Gastroesophageal sphincter (tissue), 4 donors: ENCODE measurements around the gene CST7. TPM values are rescaled to one million over a fixed set of nuclear protein-coding genes. Genes with fewer than 3 reads are reported as not detected.

Experiments used
- ATAC-seq: fragments of 150-250 bp; one replicate; pipeline ENCODE4 v1.9.1; 2016; ENCODE audit warnings: mild to moderate bottlenecking, moderate library complexity
- H3K27ac ChIP-seq, 4 donors: fragments of 200-600 bp; sonication (generic) in 3 of 4; 1 replicate in 3 of 4; 2 replicates in 1 of 4; pipeline ENCODE4 v1.5.1; 2016 to 2019
- H3K27me3 ChIP-seq: fragments of 200-600 bp; sonication (generic); one replicate; pipeline ENCODE4 v1.5.1; 2019
- H3K36me3 ChIP-seq, 2 donors: fragments of 200-600 bp; sonication (generic); one replicate each; pipeline ENCODE4 v1.5.1; 2019; ENCODE audit warnings: control low read depth in 1 of 2
- H3K4me1 ChIP-seq, 3 donors: fragments of 200-600 bp; sonication (generic); 1 replicate in 2 of 3; 2 replicates in 1 of 3; pipeline ENCODE4 v1.5.1; 2016 to 2019; ENCODE audit warnings: control low read depth in 2 of 3
- H3K4me3 ChIP-seq, 2 donors: fragments of 200-600 bp; sonication (generic); one replicate each; pipeline ENCODE4 v1.5.1; 2019; ENCODE audit warnings: mild to moderate bottlenecking in 1 of 2, moderate library complexity in 1 of 2
- H3K9me3 ChIP-seq, 3 donors: fragments of 200-600 bp; sonication (generic); one replicate each; pipeline ENCODE4 v1.5.1; 2017 to 2019; ENCODE audit warnings: control low read depth in 2 of 3
- EP300 ChIP-seq: sonication (generic); formaldehyde crosslinking; IDR thresholded peaks from one replicate; pipeline ENCODE4 v1.6.1; 2017; ENCODE audit warnings: antibody characterized with exemption, mild to moderate bottlenecking
- POLR2A ChIP-seq, 2 donors: fragments of 450-650 bp; IDR thresholded peaks; one replicate each; pipeline ENCODE4 v1.6.1; 2017; ENCODE audit warnings: antibody characterized with exemption in 2 of 2, mild to moderate bottlenecking in 2 of 2, moderate library complexity in 1 of 2
- POLR2AphosphoS5 ChIP-seq: sonication (generic); formaldehyde crosslinking; IDR thresholded peaks from one replicate; pipeline ENCODE4 v1.6.1; 2017; ENCODE audit warnings: antibody characterized with exemption
- WGBS, 2 donors: methylation state at CpG; one replicate each; pipeline ENCODE4 v1.1.5; 2018; ENCODE audit warnings: low coverage in 1 of 2; 5-methylcytosine and 5-hydroxymethylcytosine counted together
- total RNA-seq, 4 donors: library from RNA; depleted of rRNA; stranded (reverse); fragments of >200 nt; gene quantifications; one replicate each; pipeline ENCODE4 v1.1.0, GENCODE V29; 2016
- TF ChIP-seq, protein P1 (sequence below), 4 experiments: fragments of 200-600 bp in 2 of 4; fragments of 450-650 bp in 2 of 4; sonication (generic) in 1 of 4; IDR thresholded peaks; one replicate each; pipeline ENCODE4 v1.5.1; 2017 to 2019; ENCODE audit warnings: antibody characterized with exemption in 4 of 4, mild to moderate bottlenecking in 2 of 4, moderate library complexity in 2 of 4

The CST7 gene
- total RNA-seq, 4 donors from 2014 or later: 0.37 to 4.0 TPM; not detected in 2

DNA sequence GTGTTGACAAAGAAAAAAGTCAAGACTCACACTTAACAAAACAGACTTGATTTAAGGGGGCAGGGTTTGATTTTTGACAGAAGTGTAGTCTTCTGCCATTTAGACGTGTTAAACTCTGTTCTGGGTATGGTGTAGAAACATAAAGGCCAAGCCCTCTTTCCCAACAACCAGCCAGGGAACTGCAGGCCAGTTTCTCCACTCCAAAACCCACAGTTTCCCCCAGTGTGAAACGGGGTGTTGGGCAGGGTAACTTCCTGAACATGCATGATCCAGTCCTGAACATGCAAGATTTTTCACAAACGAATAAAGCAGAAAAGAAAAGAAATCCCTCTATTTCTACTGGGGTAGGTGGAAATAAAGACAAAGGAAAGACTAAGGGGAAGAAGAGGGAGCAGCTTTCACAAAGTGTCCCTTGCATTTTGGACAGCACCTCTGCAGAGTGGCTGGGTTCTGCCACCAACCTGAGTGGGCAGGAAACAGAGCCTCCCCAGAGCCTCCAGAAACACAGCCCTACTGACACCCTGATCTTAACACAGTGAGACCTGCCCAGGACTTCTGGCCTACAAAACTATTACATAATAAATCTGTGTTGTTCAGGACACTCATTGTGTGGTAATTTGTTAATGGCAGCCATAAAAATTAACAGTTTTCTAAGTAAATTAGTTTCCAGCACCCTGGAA is 36.0 kb downstream of the CST7 start:
- H3K27me3 ChIP-seq: no peaks in the 10 kb centered on the region
- peaks cover 0 to 30% (median 0%) of the 10 kb centered on the region in 3 donors for H3K4me1 ChIP-seq
- no peak overlapping the region for H3K4me3 ChIP-seq
- H3K9me3 ChIP-seq: no peaks in the 10 kb centered on the region
- peaks cover 0 to 37% of the 10 kb centered on the region in 2 donors for H3K36me3 ChIP-seq
- no peak overlapping the region for H3K27ac ChIP-seq
- ATAC-seq: no peak
- TF ChIP-seq POLR2AphosphoS5: no peak
- TF ChIP-seq, protein P1, sequence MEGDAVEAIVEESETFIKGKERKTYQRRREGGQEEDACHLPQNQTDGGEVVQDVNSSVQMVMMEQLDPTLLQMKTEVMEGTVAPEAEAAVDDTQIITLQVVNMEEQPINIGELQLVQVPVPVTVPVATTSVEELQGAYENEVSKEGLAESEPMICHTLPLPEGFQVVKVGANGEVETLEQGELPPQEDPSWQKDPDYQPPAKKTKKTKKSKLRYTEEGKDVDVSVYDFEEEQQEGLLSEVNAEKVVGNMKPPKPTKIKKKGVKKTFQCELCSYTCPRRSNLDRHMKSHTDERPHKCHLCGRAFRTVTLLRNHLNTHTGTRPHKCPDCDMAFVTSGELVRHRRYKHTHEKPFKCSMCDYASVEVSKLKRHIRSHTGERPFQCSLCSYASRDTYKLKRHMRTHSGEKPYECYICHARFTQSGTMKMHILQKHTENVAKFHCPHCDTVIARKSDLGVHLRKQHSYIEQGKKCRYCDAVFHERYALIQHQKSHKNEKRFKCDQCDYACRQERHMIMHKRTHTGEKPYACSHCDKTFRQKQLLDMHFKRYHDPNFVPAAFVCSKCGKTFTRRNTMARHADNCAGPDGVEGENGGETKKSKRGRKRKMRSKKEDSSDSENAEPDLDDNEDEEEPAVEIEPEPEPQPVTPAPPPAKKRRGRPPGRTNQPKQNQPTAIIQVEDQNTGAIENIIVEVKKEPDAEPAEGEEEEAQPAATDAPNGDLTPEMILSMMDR (IDR thresholded peaks at IDR 0.05): no peak
- no peak for TF ChIP-seq EP300
- no peak for TF ChIP-seq POLR2A (IDR thresholded peaks at IDR 0.05)
- 68 to 100% methylated on average over 1 to 3 of the region's 3 CpGs for WGBS, 2 donors

DNA sequence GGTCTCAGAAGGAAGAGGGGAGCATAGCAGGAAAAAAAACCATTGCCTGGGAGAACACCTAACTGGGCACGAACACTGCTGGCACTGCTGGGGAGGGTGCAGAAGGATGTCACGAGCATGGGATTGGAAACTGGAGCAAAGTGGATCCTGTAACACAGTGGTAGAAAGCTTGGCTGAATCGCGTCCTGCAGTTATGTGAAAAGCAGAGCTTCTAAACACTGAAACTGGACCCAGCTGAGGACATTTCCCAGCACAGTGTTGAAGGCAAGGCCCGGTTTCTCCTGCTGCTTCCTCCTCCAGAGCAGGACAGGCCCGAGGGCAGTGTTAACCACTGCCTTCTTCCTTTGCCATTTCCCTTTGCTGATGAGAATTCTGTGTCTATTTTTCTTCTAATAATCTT is 36.7 kb downstream of the CST7 start:
- Histone ChIP-seq H3K27ac (no peak overlapping the region), H3K9me3 (no peaks in the 10 kb centered on the region)

DNA sequence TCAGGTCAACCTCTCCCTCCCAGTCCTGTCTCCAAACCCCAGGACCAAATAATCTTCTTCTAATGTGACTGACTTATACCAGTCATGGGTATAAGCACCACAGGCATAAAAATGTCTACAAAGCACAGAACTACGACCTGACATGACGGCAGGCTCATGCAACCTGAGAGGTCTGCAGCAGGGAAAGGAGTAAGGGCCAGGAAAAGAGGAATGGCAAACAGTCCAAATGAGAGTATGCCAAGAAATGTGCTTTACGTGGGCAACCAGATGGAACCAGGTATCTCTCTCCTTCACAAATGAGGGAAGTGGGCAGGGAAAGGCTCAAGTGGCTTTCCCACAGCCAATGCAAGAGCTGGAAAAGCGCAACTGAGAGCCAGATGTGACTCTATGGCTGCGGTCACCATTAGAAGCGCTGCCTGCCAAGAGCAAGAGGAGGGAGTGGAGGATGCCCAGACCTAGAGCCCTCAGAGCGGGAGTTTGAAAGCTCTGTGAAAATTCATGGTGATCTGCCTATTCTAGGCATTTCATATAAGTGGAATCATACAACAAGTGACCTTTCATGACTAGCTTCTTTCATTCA is 37.5 kb downstream of the CST7 start:
- peaks cover 0 to 45% (median 4%) of the 10 kb centered on the region in 3 donors for H3K4me1 ChIP-seq

More for the DNA sequence above, 36.7 kb downstream of the CST7 start:
- Histone ChIP-seq H3K36me3 (peaks cover 0 to 30% of the 10 kb centered on the region in 2 donors), H3K4me3 (no peak overlapping the region), H3K4me1 (peaks cover 0 to 37% (median 0%) of the 10 kb centered on the region in 3 donors), H3K27me3 (no peaks in the 10 kb centered on the region)
- TF ChIP-seq EP300: no peak
- TF ChIP-seq, protein P1 (IDR thresholded peaks at IDR 0.05): no peak
- no peak for TF ChIP-seq POLR2AphosphoS5
- TF ChIP-seq POLR2A (IDR thresholded peaks at IDR 0.05): no peak
- no peak for ATAC-seq
- 69 to 74% methylated on average over 6 of the region's 6 CpGs for WGBS, 2 donors

GRCh38 chr20:24987244-24987643 is 38.2 kb downstream of the CST7 start:
- no peaks in the 10 kb centered on the region for H3K27me3 ChIP-seq
- no peaks in the 10 kb centered on the region for H3K9me3 ChIP-seq
- H3K4me1 ChIP-seq: peaks cover 0 to 49% (median 6%) of the 10 kb centered on the region in 3 donors
- WGBS, 2 donors: 72 to 82% methylated on average over 2 of the region's 2 CpGs
- no peak overlapping the region for H3K4me3 ChIP-seq
- H3K36me3 ChIP-seq: peaks cover 0 to 16% of the 10 kb centered on the region in 2 donors
- no peak overlapping the region for H3K27ac ChIP-seq
- ATAC-seq: no peak
- TF ChIP-seq EP300 (no peak), POLR2A (IDR thresholded peaks at IDR 0.05) (no peak), POLR2AphosphoS5 (no peak)
- TF ChIP-seq, protein P1 (IDR thresholded peaks at IDR 0.05): no peak

More for the DNA sequence above, 37.5 kb downstream of the CST7 start:
- TF ChIP-seq POLR2AphosphoS5 (no peak), EP300 (no peak), POLR2A (IDR thresholded peaks at IDR 0.05) (no peak)
- TF ChIP-seq, protein P1 (IDR thresholded peaks at IDR 0.05): no peak
- no peak for ATAC-seq
- Histone ChIP-seq H3K27ac (no peak overlapping the region), H3K36me3 (peaks cover 0 to 23% of the 10 kb centered on the region in 2 donors), H3K9me3 (no peaks in the 10 kb centered on the region), H3K27me3 (no peaks in the 10 kb centered on the region), H3K4me3 (no peak overlapping the region)
- 86 to 100% methylated on average over 5 to 7 of the region's 7 CpGs for WGBS, 2 donors
